GM12801 (cell line): ENCODE data around the gene CCDC86.

Experiments
- CTCF ChIP-seq: IDR thresholded peaks from one replicate; pipeline ENCODE4 v1.5.1; 2011; ENCODE audit warnings: control low read depth; ENCODE audit not compliant: insufficient read length; ENCODE audit errors: extremely low read depth

CCDC86 gene

GRCh38 chr11:60852117-60852981 lies 10.4 kb downstream of the CCDC86 start:
- no peak for TF ChIP-seq CTCF

- no peak for TF ChIP-seq CTCF
Observed at GRCh38 chr11:60852982-60853950, 11.4 kb downstream of the CCDC86 start.

- no peak for TF ChIP-seq CTCF
Observed at GRCh38 chr11:60854140-60854846, 12.4 kb downstream of the CCDC86 start.

GRCh38 chr11:60854847-60855725 lies 13.2 kb downstream of the CCDC86 start:
- TF ChIP-seq CTCF, result no peak

- no peak for TF ChIP-seq CTCF
Observed at GRCh38 chr11:60855726-60856633, 14.1 kb downstream of the CCDC86 start, which contains the start of gene PTGDR2. Gene PTGDR2 (minus strand): TSS chr11:60855950. CDS start chr11:60853722, 2,228 bp downstream.
